K562 (cell line): ENCODE results near the gene FARP1. TPM values are rescaled to one million over a fixed set of nuclear protein-coding genes. Genes with fewer than 3 reads are reported as not detected.
A peak's percentile ranks its signal among the peaks of the same experiment; 100 is the strongest.

Experiments
- ATAC-seq: fragments of 200-7000 bp; cut with Tn5 transposase; 3 replicates; pipeline ENCODE4 v1.9.1; 2020; ENCODE audit warnings: moderate library complexity
- BruUV-seq: library from RNA; stranded (reverse); fragments of 400-500 nt; replicated peaks from 2 replicates; lab custom pipeline; 2021; lab: Mats Ljungman, UMichigan
- CTCF ChIA-PET: fragments of 300-600 bp; formaldehyde crosslinking; extraction: SDS; loops from one replicate; lab custom pipeline; 2021; ENCODE audit warnings: low intra/inter-chr PET ratio; lab: Yijun Ruan, JAX
- POLR2A ChIA-PET: fragments of 300-600, 350-650 bp; sonication (Branson Sonifier 250); formaldehyde crosslinking; extraction: SDS; loops from one replicate; lab custom pipeline; 2021; ENCODE audit warnings: antibody characterized with exemption, inconsistent platforms; lab: Yijun Ruan, JAX
- DNase-seq, 4 experiments: peaks; one replicate each; pipeline versions ENCODE4 v3.0.0 to v3.0.0-alpha.2; 2011 to 2018; ENCODE audit warnings: low spot score in 3 of 4, mixed read lengths in 3 of 4; ENCODE audit errors: extremely low read depth in 1 of 4
- FAIRE-seq: peaks from 2 replicates; lab custom pipeline; 2011; peaks lifted over from hg19 to GRCh38; lab: Jason Lieb, UNC
- H2AFZ ChIP-seq: 2 replicates; pipeline ENCODE4 v1.6.0; 2011; ENCODE audit warnings: low read depth, low read length, control low read depth, inconsistent platforms
- H3K27ac ChIP-seq: fragments of 200-600 bp; 3 replicates; pipeline ENCODE4 v1.8.0; 2011; ENCODE audit warnings: low read depth, mild to moderate bottlenecking, control low read depth, inconsistent platforms, low read length, moderate library complexity, mixed read lengths; ENCODE audit errors: extremely low read depth
- H3K27me3 ChIP-seq, 2 experiments: fragments of 300-600 bp in 1 of 2; 2 replicates in 1 of 2; 3 replicates in 1 of 2; pipeline versions ENCODE4 v1.6.0 to v1.8.0; 2011; ENCODE audit warnings: inconsistent platforms in 2 of 2, low read length in 2 of 2, mild to moderate bottlenecking in 1 of 2, mixed read lengths in 1 of 2, moderate library complexity in 1 of 2; ENCODE audit not compliant: control insufficient read depth in 2 of 2, insufficient read depth in 2 of 2
- H3K36me3 ChIP-seq: fragments of 300-600 bp; 3 replicates; pipeline ENCODE4 v1.8.0; 2011; ENCODE audit warnings: mild to moderate bottlenecking, low read length, inconsistent platforms; ENCODE audit not compliant: control insufficient read depth, insufficient read depth
- H3K4me1 ChIP-seq, 2 experiments: fragments of 200-600 bp in 1 of 2; replicated peaks in 1 of 2; 2 replicates in 1 of 2; 3 replicates in 1 of 2; pipeline versions ENCODE4 v1.5.1 to v1.8.0; 2011; ENCODE audit warnings: inconsistent platforms in 2 of 2, low read length in 2 of 2, mild to moderate bottlenecking in 1 of 2, mixed read lengths in 1 of 2, moderate library complexity in 1 of 2; ENCODE audit not compliant: control insufficient read depth in 2 of 2, insufficient read depth in 2 of 2
- H3K4me2 ChIP-seq: 2 replicates; pipeline ENCODE4 v1.6.1; 2011; ENCODE audit warnings: low read length, control low read depth, inconsistent platforms, mixed read lengths; ENCODE audit not compliant: insufficient read depth
- H3K4me3 ChIP-seq: fragments of 200-600 bp; sonication (generic), shearing (Covaris generic); 2 replicates; pipeline ENCODE4 v1.5.1; 2016; ENCODE audit warnings: control low read depth, inconsistent platforms
- H3K79me2 ChIP-seq: fragments of 200-600 bp; 3 replicates; pipeline ENCODE4 v1.8.0; 2011; ENCODE audit warnings: low read length, inconsistent platforms; ENCODE audit not compliant: control insufficient read depth, insufficient read depth
- H3K9ac ChIP-seq, 2 experiments: 2 replicates each; pipeline versions ENCODE4 v1.6.0 to v1.6.1; 2011; ENCODE audit warnings: low read depth in 2 of 2, low read length in 2 of 2, control low read depth in 1 of 2, inconsistent platforms in 1 of 2, mild to moderate bottlenecking in 1 of 2, mixed read lengths in 1 of 2; ENCODE audit not compliant: insufficient read depth in 1 of 2
- H3K9me1 ChIP-seq: one replicate; pipeline ENCODE4 v1.6.0; 2011; ENCODE audit warnings: inconsistent platforms, mild to moderate bottlenecking, low read length, moderate library complexity; ENCODE audit not compliant: control insufficient read depth, insufficient read depth
- H3K9me3 ChIP-seq: replicated peaks from 2 replicates; pipeline ENCODE4 v1.5.1; 2011; ENCODE audit warnings: low read depth, low read length, inconsistent platforms; ENCODE audit not compliant: control insufficient read depth, insufficient read depth
- H4K20me1 ChIP-seq: replicated peaks from 2 replicates; pipeline ENCODE4 v1.6.1; 2011; ENCODE audit warnings: low read length, inconsistent platforms, mixed read lengths; ENCODE audit not compliant: control insufficient read depth, insufficient read depth
- BRD9 ChIP-seq: fragments of 450-650 bp; IDR thresholded peaks from 2 replicates; pipeline ENCODE4 v1.6.1; 2018; ENCODE audit warnings: low read depth; ENCODE audit not compliant: partially characterized antibody
- POLR2G ChIP-seq: fragments of 200-400 bp; formaldehyde crosslinking; IDR thresholded peaks from 2 replicates; pipeline ENCODE4 v1.6.1; 2017; ENCODE audit warnings: low read depth, mild to moderate bottlenecking, antibody characterized with exemption, low read length, moderate library complexity
- RAD21 ChIP-seq, 2 experiments: fragments of 250-450 bp in 1 of 2; fragments of 450-650 bp in 1 of 2; sonication (Bioruptor Pico) in 1 of 2; formaldehyde crosslinking in 1 of 2; IDR thresholded peaks in 1 of 2; conservative IDR thresholded peaks in 1 of 2; 2 replicates each; pipeline versions ENCODE4 v1.4.0 to v1.8.0; 2020 to 2022; ENCODE audit warnings: mild to moderate bottlenecking in 2 of 2, moderate library complexity in 1 of 2
- WGBS: fragments of 100-300 bp; shearing (Covaris generic); methylation state at CpG from one replicate; pipeline ENCODE4 v1.1.6; 2016; ENCODE audit warnings: low coverage, mixed read lengths; ENCODE audit not compliant: insufficient coverage; ENCODE audit errors: missing lambda C conversion rate; 5-methylcytosine and 5-hydroxymethylcytosine counted together
- in situ Hi-C: fragments of 300-500 bp; cut with MboI; formaldehyde crosslinking; loops from 4 replicates; pipeline ENCODE4 v1.15.0; 2018; ENCODE audit warnings: inconsistent platforms, mixed read lengths
- intact Hi-C: fragments of 100-400 bp; cut with micrococcal nuclease; formaldehyde crosslinking; loops from 2 replicates; pipeline ENCODE4 v1.14.2; 2022
- polyA plus RNA-seq, 8 experiments: library from polyadenylated mRNA; depleted of rRNA in 4 of 8; stranded (reverse) in 5 of 8; unstranded in 3 of 8; fragments of >200 nt; fragmentation: Nextera tagmentation in 2 of 8; fragmentation: Illumina TruSeq in 1 of 8; extraction: Ambion mirVana in 2 of 8; extraction: Trizol in 1 of 8; gene quantifications; 2 replicates each; pipeline versions ENCODE4 v1.2.1 to v1.2.3, GENCODE V29; 2011 to 2014; ENCODE audit warnings: inconsistent platforms in 1 of 8, missing spikeins in 1 of 8
- total RNA-seq, 7 experiments: library from RNA; depleted of rRNA in 6 of 7; stranded (reverse); fragments of >200 nt in 6 of 7; fragmentation: Illumina TruSeq in 2 of 7; extraction: Trizol in 2 of 7; gene quantifications; 2 replicates each; pipeline versions ENCODE4 v1.2.1 to v1.2.3, GENCODE V29; 2011 to 2021; ENCODE audit warnings: low replicate concordance in 1 of 7

The FARP1 gene
- total and polyA plus RNA-seq, 9 of the 15 experiments (the other 6 are each of a cell fraction or from before 2014, with no cell fraction given): 0.03 to 0.29 (median 0.05) TPM; not detected in 3

DNA sequence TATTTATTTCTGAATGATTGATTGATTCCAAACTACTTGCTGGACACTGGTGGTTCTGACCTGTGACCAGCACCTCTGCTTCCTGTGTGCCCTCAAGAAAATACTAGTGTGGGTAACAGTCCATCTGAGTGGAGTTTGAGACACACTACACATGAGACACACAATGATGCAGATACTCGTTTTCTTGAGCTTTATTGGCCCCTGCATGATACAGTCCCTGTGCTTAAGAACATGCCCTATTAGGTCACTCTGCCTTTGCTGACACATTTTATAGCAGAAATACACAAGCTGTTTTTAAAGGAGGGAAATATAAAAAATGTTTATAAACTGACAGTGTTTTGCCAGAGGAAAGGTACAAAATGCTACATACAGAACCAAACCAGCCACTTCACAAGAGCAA is 307.1 kb downstream of the FARP1 start:
- FAIRE-seq: no peak

DNA sequence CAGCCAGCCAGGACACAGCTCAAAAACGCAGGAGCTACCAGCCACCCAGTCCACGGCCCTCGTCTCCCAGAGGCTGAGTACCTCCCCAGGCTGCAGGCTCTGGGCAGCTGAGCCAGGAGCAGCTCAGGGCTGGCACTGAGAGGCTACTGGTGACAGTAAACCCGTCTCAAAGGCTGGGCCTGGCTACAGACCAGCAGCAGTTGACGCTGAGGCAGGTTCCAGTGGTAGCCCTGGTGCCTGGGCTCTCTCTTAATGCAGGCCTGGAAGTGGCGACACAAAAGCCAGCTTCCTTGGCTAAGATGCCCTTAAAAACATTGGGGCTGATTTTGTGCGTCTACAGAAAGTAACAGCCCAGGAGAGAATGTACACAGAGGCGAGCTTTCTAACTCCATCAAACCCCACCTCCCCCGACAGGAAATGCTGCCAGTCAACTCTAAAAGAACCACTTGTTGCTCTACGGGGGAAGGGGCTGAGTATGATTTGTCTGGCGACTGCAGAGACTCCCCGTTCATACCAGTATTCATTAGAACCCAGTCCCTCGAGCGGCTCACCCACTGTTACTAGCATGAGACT is 307.7 kb downstream of the FARP1 start:
- H3K79me2 ChIP-seq: no peaks in the 10 kb centered on the region
- H3K4me2 ChIP-seq: no peak overlapping the region
- no peaks in the 10 kb centered on the region for H3K9me1 ChIP-seq
- peaks cover 16% of the 10 kb centered on the region; the same call in 2 of the 3 replicates for H3K36me3 ChIP-seq
- in situ Hi-C loops: no loop called here
- DNase-seq: no peak
- H3K9ac ChIP-seq: no peak overlapping the region
- peaks cover 0 to 6% of the 10 kb centered on the region in 2 experiments; a peak in 2 of 5 replicates for H3K4me1 ChIP-seq
- H2AFZ ChIP-seq: no peak overlapping the region
- no peak overlapping the region for H3K27ac ChIP-seq
- H3K27me3 ChIP-seq: no peaks in the 10 kb centered on the region
- H3K9me3 ChIP-seq: no peaks in the 10 kb centered on the region
- 79% methylated on average over 13 of the region's 14 CpGs for WGBS
- POLR2A ChIA-PET: interaction anchor here (0.6 kb wide), 2 partner anchors 56 to 172 kb away, joined by 3 read pairs; no protein-coding TSS in a partner anchor
- FAIRE-seq: no peak
- TF ChIP-seq RAD21 (CRISPR knock-in tag; conservative IDR thresholded peaks at IDR 0.05 in 1 of 2, IDR thresholded peaks at IDR 0.05 in 1 of 2) (no peak), POLR2G (0 out of 2 replicates have a peak, but pooled peaks have one; percentile 31)
- TF ChIP-seq, all 486 proteins: peak for 1
- BruUV-seq: no TSS peak
- Histone ChIP-seq H3K4me3 (no peak overlapping the region), H4K20me1 (no peaks in the 10 kb centered on the region; the same call in 1 of the 2 replicates)
- ATAC-seq: no peak
- intact Hi-C loops: no loop called here
- CTCF ChIA-PET: no interaction called here

More for the DNA sequence above, 307.1 kb downstream of the FARP1 start:
- no peak for TF ChIP-seq BRD9
- in situ Hi-C loops: no loop called here
- H4K20me1 ChIP-seq: no peaks in the 10 kb centered on the region; the same call in 1 of the 2 replicates
- H3K27ac ChIP-seq: no peak overlapping the region
- H3K9me3 ChIP-seq: no peaks in the 10 kb centered on the region
- ATAC-seq (no peak), DNase-seq (no peak)
- H3K27me3 ChIP-seq: no peaks in the 10 kb centered on the region
- H3K4me2 ChIP-seq: no peak overlapping the region
- peaks cover 16% of the 10 kb centered on the region; the same call in 2 of the 3 replicates for H3K36me3 ChIP-seq
- no peaks in the 10 kb centered on the region for H3K9me1 ChIP-seq
- ChIA-PET POLR2A (interaction anchor here (0.6 kb wide), 1 partner anchor 57 kb away, joined by 3 read pairs; no protein-coding TSS in a partner anchor), CTCF (no interaction called here)
- H2AFZ ChIP-seq: no peak overlapping the region
- peaks cover 0 to 11% of the 10 kb centered on the region in 2 experiments; a peak in 2 of 5 replicates for H3K4me1 ChIP-seq
- BruUV-seq: no TSS peak
- 11% methylated on average over 1 of the region's 1 CpG for whole genome bisulfite sequencing
- H3K9ac ChIP-seq: no peak overlapping the region
- no peaks in the 10 kb centered on the region for H3K79me2 ChIP-seq
- H3K4me3 ChIP-seq: no peak overlapping the region
- intact Hi-C loops: no loop called here
